Stimulated activated naive CD4-positive, alpha-beta T cell treated with Interleukin-2 at 50 U/mL for 16 hours (primary cell): ENCODE results near the gene MRPL33.

Source experiments
- DNase-seq: peaks from one replicate; lab custom pipeline; 2025; lab: John Stamatoyannopoulos, UW

The MRPL33 gene

GRCh38 chr2:27776696-27777095, 5.2 kb downstream of the MRPL33 start:
- no peak for DNase-seq

- no peak for DNase-seq
Measured at GRCh38 chr2:27779417-27780055, 8.0 kb downstream of the MRPL33 start.

- DNase-seq: no peak
Measured at GRCh38 chr2:27781496-27781895, 10.0 kb downstream of the MRPL33 start.

GRCh38 chr2:27782701-27783100, 11.2 kb downstream of the MRPL33 start:
- no peak for DNase-seq

GRCh38 chr2:27790796-27791195, 19.3 kb downstream of the MRPL33 start:
- DNase-seq: no peak

- DNase-seq: no peak
Measured at GRCh38 chr2:27792759-27793158, 21.2 kb downstream of the MRPL33 start.

- DNase-seq: no peak
Measured at GRCh38 chr2:27795093-27795834, 23.7 kb downstream of the MRPL33 start.

- DNase-seq: no peak
Measured at GRCh38 chr2:27795868-27796277, 24.4 kb downstream of the MRPL33 start.

- DNase-seq: no peak
Measured at GRCh38 chr2:27796791-27797765, 25.6 kb downstream of the MRPL33 start.

- no peak for DNase-seq
Measured at GRCh38 chr2:27797841-27798240, 26.3 kb downstream of the MRPL33 start.

GRCh38 chr2:27798486-27798885, 27.0 kb downstream of the MRPL33 start:
- DNase-seq: no peak

- no peak for DNase-seq
Measured at GRCh38 chr2:27798948-27799645, 27.6 kb downstream of the MRPL33 start.

GRCh38 chr2:27799646-27800010, 28.1 kb downstream of the MRPL33 start:
- DNase-seq: no peak

GRCh38 chr2:27800856-27801255, 29.3 kb downstream of the MRPL33 start:
- DNase-seq: no peak

GRCh38 chr2:27802547-27802946, 31.0 kb downstream of the MRPL33 start:
- DNase-seq: no peak

- no peak for DNase-seq
Measured at GRCh38 chr2:27803046-27803445, 31.5 kb downstream of the MRPL33 start.

GRCh38 chr2:27804146-27804545, 32.6 kb downstream of the MRPL33 start:
- DNase-seq: no peak

- DNase-seq: no peak
Measured at GRCh38 chr2:27805180-27805579, 33.7 kb downstream of the MRPL33 start.

- DNase-seq: no peak
Measured at GRCh38 chr2:27806311-27807059, 35.0 kb downstream of the MRPL33 start.

GRCh38 chr2:27807476-27807875, 36.0 kb downstream of the MRPL33 start:
- no peak for DNase-seq

- no peak for DNase-seq
Measured at GRCh38 chr2:27808418-27808817, 36.9 kb downstream of the MRPL33 start.
